Karpas-422 (cell line): ENCODE data around the gene PRKAR2B. TPM values are rescaled to one million over a fixed set of nuclear protein-coding genes. Genes with fewer than 3 reads are reported as not detected.

Experiments used
- DNase-seq: peaks from one replicate; pipeline ENCODE4 v3.0.0-alpha.2; 2015
- H2AFZ ChIP-seq: fragments of 200-600 bp; sonication (generic); 2 replicates; pipeline ENCODE4 v1.6.1; 2014; ENCODE audit warnings: antibody characterized with exemption, low read length, mixed read lengths
- H3K27ac ChIP-seq: fragments of 200-600 bp; sonication (generic); 2 replicates; pipeline ENCODE4 v1.5.1; 2014; ENCODE audit warnings: mild to moderate bottlenecking, low read length, moderate library complexity
- H3K27me3 ChIP-seq: fragments of 200-600 bp; sonication (generic); 2 replicates; pipeline ENCODE4 v1.6.1; 2014; ENCODE audit warnings: low read length, mixed read lengths
- H3K36me3 ChIP-seq: fragments of 200-600 bp; sonication (generic); 2 replicates; pipeline ENCODE4 v1.6.1; 2014; ENCODE audit warnings: low read length, mixed read lengths; ENCODE audit not compliant: insufficient read depth
- H3K4me1 ChIP-seq: fragments of 200-600 bp; sonication (generic); 2 replicates; pipeline ENCODE4 v1.6.1; 2014; ENCODE audit warnings: mild to moderate bottlenecking, low read length, mixed read lengths
- H3K4me2 ChIP-seq: fragments of 200-600 bp; sonication (generic); 2 replicates; pipeline ENCODE4 v1.6.1; 2014; ENCODE audit warnings: low read length, low read depth, mild to moderate bottlenecking; ENCODE audit not compliant: poor library complexity, severe bottlenecking
- H3K4me3 ChIP-seq: fragments of 200-600 bp; sonication (generic); 2 replicates; pipeline ENCODE4 v1.5.1; 2014; ENCODE audit warnings: mild to moderate bottlenecking, antibody characterized with exemption, low read length, mixed read lengths
- H3K79me2 ChIP-seq: fragments of 200-600 bp; sonication (generic); 2 replicates; pipeline ENCODE4 v1.6.1; 2014; ENCODE audit warnings: mild to moderate bottlenecking, low read length, mixed read lengths
- H3K9ac ChIP-seq: fragments of 200-600 bp; sonication (generic); 2 replicates; pipeline ENCODE4 v1.6.0; 2014; ENCODE audit warnings: low read length
- H3K9me2 ChIP-seq: fragments of 200-600 bp; sonication (generic), shearing (Covaris generic); replicated peaks from 2 replicates; pipeline ENCODE4 v1.6.0; 2014; ENCODE audit warnings: mild to moderate bottlenecking, low read length, moderate library complexity; ENCODE audit not compliant: insufficient read depth
- H3K9me3 ChIP-seq: fragments of 300-700, 200-600 bp; sonication (generic); 2 replicates; pipeline ENCODE4 v1.6.1; 2014; ENCODE audit warnings: low read length, mixed read lengths
- H4K20me1 ChIP-seq: fragments of 200-600 bp; sonication (generic); 2 replicates; pipeline ENCODE4 v1.6.1; 2014; ENCODE audit warnings: mild to moderate bottlenecking, antibody characterized with exemption, low read length, low read depth; ENCODE audit not compliant: insufficient read depth
- total RNA-seq: library from RNA; depleted of rRNA; stranded (reverse); fragments of >200 nt; shearing (Covaris generic); gene quantifications from 2 replicates; pipeline ENCODE4 v1.2.3, GENCODE V29; 2014; ENCODE audit warnings: low replicate concordance

Gene PRKAR2B
- total RNA-seq, 1 experiment from 2014 or later, result 0.67 TPM

- no peaks in the 10 kb centered on the region for H3K4me1 ChIP-seq
- no peak overlapping the region for H3K4me2 ChIP-seq
- no peaks in the 10 kb centered on the region for H3K9me3 ChIP-seq
- H3K36me3 ChIP-seq, result no peaks in the 10 kb centered on the region
- H3K4me3 ChIP-seq, result no peak overlapping the region
- no peaks in the 10 kb centered on the region for H3K79me2 ChIP-seq
- H3K9me2 ChIP-seq, result no peaks in the 10 kb centered on the region
- H3K27me3 ChIP-seq, result no peaks in the 10 kb centered on the region
- no peak overlapping the region for H2AFZ ChIP-seq
- no peak overlapping the region for H3K27ac ChIP-seq
- no peak for DNase-seq
- no peak overlapping the region for H3K9ac ChIP-seq
- H4K20me1 ChIP-seq, result no peaks in the 10 kb centered on the region
Measured at GRCh38 chr7:107021600-107021999, 22.9 kb upstream of the PRKAR2B start.

- H2AFZ ChIP-seq, result no peak overlapping the region
- H3K9me2 ChIP-seq, result no peaks in the 10 kb centered on the region
- H3K79me2 ChIP-seq, result no peaks in the 10 kb centered on the region
- H3K4me1 ChIP-seq, result no peaks in the 10 kb centered on the region
- H3K27ac ChIP-seq, result no peak overlapping the region
- no peaks in the 10 kb centered on the region for H4K20me1 ChIP-seq
- no peak for DNase-seq
- H3K4me3 ChIP-seq, result no peak overlapping the region
- no peak overlapping the region for H3K4me2 ChIP-seq
- H3K9ac ChIP-seq, result no peak overlapping the region
- no peaks in the 10 kb centered on the region for H3K9me3 ChIP-seq
- H3K27me3 ChIP-seq, result no peaks in the 10 kb centered on the region
- no peaks in the 10 kb centered on the region for H3K36me3 ChIP-seq
Measured at GRCh38 chr7:107023522-107024151, 20.9 kb upstream of the PRKAR2B start.

GRCh38 chr7:107024906-107025305 lies 19.6 kb upstream of the PRKAR2B start:
- no peak overlapping the region for H3K9ac ChIP-seq
- no peaks in the 10 kb centered on the region for H3K79me2 ChIP-seq
- H3K9me3 ChIP-seq, result no peaks in the 10 kb centered on the region
- H3K36me3 ChIP-seq, result no peaks in the 10 kb centered on the region
- H3K4me2 ChIP-seq, result no peak overlapping the region
- no peak for DNase-seq
- no peak overlapping the region for H3K27ac ChIP-seq
- no peaks in the 10 kb centered on the region for H3K4me1 ChIP-seq
- H3K27me3 ChIP-seq, result no peaks in the 10 kb centered on the region
- H4K20me1 ChIP-seq, result no peaks in the 10 kb centered on the region
- H3K9me2 ChIP-seq, result no peaks in the 10 kb centered on the region
- no peak overlapping the region for H3K4me3 ChIP-seq
- H2AFZ ChIP-seq, result no peak overlapping the region

GRCh38 chr7:107025449-107026103 lies 18.9 kb upstream of the PRKAR2B start:
- no peaks in the 10 kb centered on the region for H3K9me2 ChIP-seq
- no peak overlapping the region for H2AFZ ChIP-seq
- H4K20me1 ChIP-seq, result no peaks in the 10 kb centered on the region
- no peaks in the 10 kb centered on the region for H3K4me1 ChIP-seq
- H3K27ac ChIP-seq, result no peak overlapping the region
- DNase-seq, result no peak
- no peaks in the 10 kb centered on the region for H3K9me3 ChIP-seq
- H3K79me2 ChIP-seq, result no peaks in the 10 kb centered on the region
- H3K9ac ChIP-seq, result no peak overlapping the region
- H3K4me2 ChIP-seq, result no peak overlapping the region
- no peaks in the 10 kb centered on the region for H3K36me3 ChIP-seq
- H3K4me3 ChIP-seq, result no peak overlapping the region
- no peaks in the 10 kb centered on the region for H3K27me3 ChIP-seq

GRCh38 chr7:107026166-107026565 lies 18.3 kb upstream of the PRKAR2B start:
- Histone ChIP-seq H3K9me3 (no peaks in the 10 kb centered on the region), H3K4me1 (no peaks in the 10 kb centered on the region)

GRCh38 chr7:107027208-107027607 lies 17.3 kb upstream of the PRKAR2B start:
- Histone ChIP-seq H3K4me2 (no peak overlapping the region), H3K27me3 (no peaks in the 10 kb centered on the region), H3K36me3 (no peaks in the 10 kb centered on the region), H3K9ac (no peak overlapping the region), H3K9me2 (no peaks in the 10 kb centered on the region), H3K27ac (no peak overlapping the region), H2AFZ (no peak overlapping the region), H3K79me2 (no peaks in the 10 kb centered on the region), H3K9me3 (no peaks in the 10 kb centered on the region), H3K4me1 (no peaks in the 10 kb centered on the region), H3K4me3 (no peak overlapping the region), H4K20me1 (no peaks in the 10 kb centered on the region)
- no peak for DNase-seq

More at GRCh38 chr7:107026166-107026565, 18.3 kb upstream of the PRKAR2B start:
- Histone ChIP-seq H3K9ac (no peak overlapping the region), H3K4me3 (no peak overlapping the region), H3K27me3 (no peaks in the 10 kb centered on the region), H3K36me3 (no peaks in the 10 kb centered on the region), H3K27ac (no peak overlapping the region), H2AFZ (no peak overlapping the region), H3K79me2 (no peaks in the 10 kb centered on the region), H4K20me1 (no peaks in the 10 kb centered on the region), H3K4me2 (no peak overlapping the region), H3K9me2 (no peaks in the 10 kb centered on the region)
- DNase-seq, result no peak

GRCh38 chr7:107029061-107029763 lies 15.3 kb upstream of the PRKAR2B start:
- Histone ChIP-seq H3K4me1 (no peaks in the 10 kb centered on the region), H2AFZ (no peak overlapping the region), H3K9me3 (no peaks in the 10 kb centered on the region), H3K36me3 (no peaks in the 10 kb centered on the region), H3K9me2 (no peaks in the 10 kb centered on the region), H3K9ac (no peak overlapping the region), H3K79me2 (no peaks in the 10 kb centered on the region), H3K27ac (no peak overlapping the region), H3K4me2 (no peak overlapping the region), H3K27me3 (no peaks in the 10 kb centered on the region), H4K20me1 (no peaks in the 10 kb centered on the region), H3K4me3 (no peak overlapping the region)
- DNase-seq, result no peak

- no peaks in the 10 kb centered on the region for H3K4me1 ChIP-seq
Measured at GRCh38 chr7:107029764-107030286, 14.7 kb upstream of the PRKAR2B start.

More at GRCh38 chr7:107029764-107030286, 14.7 kb upstream of the PRKAR2B start:
- no peak for DNase-seq
- no peak overlapping the region for H3K9ac ChIP-seq
- H3K4me2 ChIP-seq, result no peak overlapping the region
- H3K9me2 ChIP-seq, result no peaks in the 10 kb centered on the region
- H4K20me1 ChIP-seq, result no peaks in the 10 kb centered on the region
- no peak overlapping the region for H2AFZ ChIP-seq
- H3K79me2 ChIP-seq, result no peaks in the 10 kb centered on the region
- no peaks in the 10 kb centered on the region for H3K27me3 ChIP-seq
- no peaks in the 10 kb centered on the region for H3K36me3 ChIP-seq
- H3K27ac ChIP-seq, result no peak overlapping the region
- no peaks in the 10 kb centered on the region for H3K9me3 ChIP-seq
- no peak overlapping the region for H3K4me3 ChIP-seq
